OCI-LY1 (cell line): ENCODE data around the gene TRIM14.

Experiments
- H2AFZ ChIP-seq: fragments of 200-600 bp; sonication (generic), shearing (Covaris generic); 2 replicates; pipeline ENCODE4 v1.6.0; 2014; ENCODE audit warnings: antibody characterized with exemption, mild to moderate bottlenecking, low read length
- H3F3A ChIP-seq: fragments of 200-600 bp; sonication (generic), shearing (Covaris generic); 2 replicates; pipeline ENCODE4 v1.6.0; 2014; ENCODE audit warnings: mild to moderate bottlenecking, antibody characterized with exemption, low read length, moderate library complexity; ENCODE audit not compliant: insufficient read depth
- H3K27ac ChIP-seq: fragments of 200-600 bp; sonication (generic); 2 replicates; pipeline ENCODE4 v1.5.1; 2014; ENCODE audit warnings: low read length, mixed run types, mild to moderate bottlenecking, low read depth; ENCODE audit not compliant: poor library complexity, severe bottlenecking
- H3K27me3 ChIP-seq: fragments of 200-600 bp; sonication (generic); 2 replicates; pipeline ENCODE4 v1.6.0; 2014; ENCODE audit warnings: antibody characterized with exemption, mild to moderate bottlenecking, low read length, moderate library complexity; ENCODE audit not compliant: insufficient read depth
- H3K36me3 ChIP-seq: fragments of 200-600 bp; sonication (generic); 2 replicates; pipeline ENCODE4 v1.6.1; 2014; ENCODE audit warnings: mild to moderate bottlenecking, antibody characterized with exemption, low read length, moderate library complexity, mixed read lengths; ENCODE audit not compliant: insufficient read depth
- H3K4me1 ChIP-seq: fragments of 200-600 bp; sonication (generic); 2 replicates; pipeline ENCODE4 v1.5.1; 2014; ENCODE audit warnings: mild to moderate bottlenecking, low read length, moderate library complexity; ENCODE audit not compliant: insufficient read depth, severe bottlenecking
- H3K4me2 ChIP-seq: fragments of 200-600 bp; sonication (generic), shearing (Covaris generic); 2 replicates; pipeline ENCODE4 v1.6.1; 2014; ENCODE audit warnings: low read length
- H3K4me3 ChIP-seq: fragments of 200-600 bp; sonication (generic); 2 replicates; pipeline ENCODE4 v1.5.1; 2014; ENCODE audit warnings: low read length, low read depth, mild to moderate bottlenecking, mixed read lengths; ENCODE audit not compliant: poor library complexity, severe bottlenecking
- H3K79me2 ChIP-seq: fragments of 200-600 bp; shearing (Covaris generic); 2 replicates; pipeline ENCODE4 v1.6.1; 2016; ENCODE audit warnings: mixed run types, low read length, mixed read lengths; ENCODE audit not compliant: insufficient read depth
- H3K9ac ChIP-seq: fragments of 200-600 bp; sonication (generic), shearing (Covaris generic); 2 replicates; pipeline ENCODE4 v1.6.1; 2014; ENCODE audit warnings: mild to moderate bottlenecking, low read length, mixed read lengths
- H3K9me2 ChIP-seq: fragments of 200-600 bp; sonication (generic), shearing (Covaris generic); 2 replicates; pipeline ENCODE4 v1.6.1; 2014; ENCODE audit warnings: low read depth, mild to moderate bottlenecking, low read length, mixed read lengths
- H3K9me3 ChIP-seq: fragments of 200-600 bp; shearing (Covaris generic); 2 replicates; pipeline ENCODE4 v1.6.1; 2014; ENCODE audit warnings: low read length, mixed read lengths
- H4K20me1 ChIP-seq: fragments of 200-600 bp; sonication (generic), shearing (Covaris generic); 2 replicates; pipeline ENCODE4 v1.6.0; 2016; ENCODE audit warnings: mild to moderate bottlenecking, low read length; ENCODE audit not compliant: insufficient read depth
- EZH2 ChIP-seq: fragments of 200-600 bp; sonication (generic), shearing (Covaris generic); IDR thresholded peaks from 2 replicates; pipeline ENCODE4 v1.8.0; 2017; ENCODE audit warnings: borderline replicate concordance, mixed run types, mild to moderate bottlenecking, antibody characterized with exemption, low read length, moderate library complexity, mixed read lengths
- TF ChIP-seq, protein P1 (sequence below): fragments of 200-600 bp; sonication (generic), shearing (Covaris generic); IDR thresholded peaks from 2 replicates; pipeline ENCODE4 v1.5.1; 2017; ENCODE audit warnings: mild to moderate bottlenecking, antibody characterized with exemption, low read length, moderate library complexity, mixed read lengths

TRIM14 gene

DNA sequence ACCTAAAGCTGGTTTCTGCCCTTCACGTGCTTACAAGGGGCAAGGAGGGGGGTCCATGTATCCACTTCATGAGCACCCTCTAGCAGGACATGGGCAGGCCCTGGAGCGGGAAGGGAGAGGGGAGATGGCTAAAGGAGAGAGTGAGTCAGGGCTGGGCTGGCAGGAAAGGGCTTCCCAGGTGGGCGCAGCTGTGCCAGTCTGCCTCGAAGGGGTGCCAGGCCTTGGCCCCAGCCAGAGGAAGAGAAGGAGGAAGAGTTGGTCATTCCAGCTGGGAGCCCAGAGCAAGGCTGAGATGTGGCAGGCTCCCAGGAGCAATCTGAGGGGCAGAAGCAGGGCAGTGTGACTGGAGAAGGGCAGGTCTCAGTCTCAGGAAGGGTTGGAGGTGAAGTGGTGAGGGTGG is 24.7 kb downstream of the TRIM14 start:
- no peak overlapping the region for H3K27ac ChIP-seq
- H3K9ac ChIP-seq = no peak overlapping the region
- no peaks in the 10 kb centered on the region for H3K79me2 ChIP-seq
- H3K36me3 ChIP-seq = no peaks in the 10 kb centered on the region
- no peaks in the 10 kb centered on the region for H3K9me2 ChIP-seq
- H3K27me3 ChIP-seq = no peaks in the 10 kb centered on the region
- H3K9me3 ChIP-seq = no peaks in the 10 kb centered on the region
- peaks cover 6% of the 10 kb centered on the region; the same call in 1 of the 2 replicates for H3F3A ChIP-seq
- peaks cover 22% of the 10 kb centered on the region for H3K4me1 ChIP-seq
- H4K20me1 ChIP-seq = no peaks in the 10 kb centered on the region
- no peak overlapping the region for H2AFZ ChIP-seq
- TF ChIP-seq, protein P1, sequence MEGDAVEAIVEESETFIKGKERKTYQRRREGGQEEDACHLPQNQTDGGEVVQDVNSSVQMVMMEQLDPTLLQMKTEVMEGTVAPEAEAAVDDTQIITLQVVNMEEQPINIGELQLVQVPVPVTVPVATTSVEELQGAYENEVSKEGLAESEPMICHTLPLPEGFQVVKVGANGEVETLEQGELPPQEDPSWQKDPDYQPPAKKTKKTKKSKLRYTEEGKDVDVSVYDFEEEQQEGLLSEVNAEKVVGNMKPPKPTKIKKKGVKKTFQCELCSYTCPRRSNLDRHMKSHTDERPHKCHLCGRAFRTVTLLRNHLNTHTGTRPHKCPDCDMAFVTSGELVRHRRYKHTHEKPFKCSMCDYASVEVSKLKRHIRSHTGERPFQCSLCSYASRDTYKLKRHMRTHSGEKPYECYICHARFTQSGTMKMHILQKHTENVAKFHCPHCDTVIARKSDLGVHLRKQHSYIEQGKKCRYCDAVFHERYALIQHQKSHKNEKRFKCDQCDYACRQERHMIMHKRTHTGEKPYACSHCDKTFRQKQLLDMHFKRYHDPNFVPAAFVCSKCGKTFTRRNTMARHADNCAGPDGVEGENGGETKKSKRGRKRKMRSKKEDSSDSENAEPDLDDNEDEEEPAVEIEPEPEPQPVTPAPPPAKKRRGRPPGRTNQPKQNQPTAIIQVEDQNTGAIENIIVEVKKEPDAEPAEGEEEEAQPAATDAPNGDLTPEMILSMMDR = no peak
- no peak for TF ChIP-seq EZH2
- H3K4me2 ChIP-seq = no peak overlapping the region
- no peak overlapping the region for H3K4me3 ChIP-seq

DNA sequence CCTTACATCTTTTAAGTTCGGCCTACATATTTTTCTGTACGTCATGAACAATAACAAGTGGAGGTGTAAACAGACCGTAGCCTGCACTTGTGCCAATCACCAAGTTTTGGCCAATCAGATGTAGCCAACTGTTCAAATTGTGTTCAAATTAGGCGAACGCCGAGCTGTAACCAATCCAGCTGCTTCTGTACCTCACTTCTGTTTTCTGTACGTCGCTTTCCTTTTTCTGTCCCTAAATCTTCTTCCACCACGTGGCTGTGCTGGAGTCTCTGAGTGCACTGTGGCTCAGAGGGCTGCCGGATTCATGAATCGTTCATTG is 26.4 kb downstream of the TRIM14 start:
- Histone ChIP-seq H3K4me2 (no peak overlapping the region), H3K9me3 (no peaks in the 10 kb centered on the region), H3K9me2 (no peaks in the 10 kb centered on the region), H3K27ac (no peak overlapping the region), H3F3A (peaks cover 6% of the 10 kb centered on the region; the same call in 1 of the 2 replicates), H3K36me3 (no peaks in the 10 kb centered on the region), H3K4me1 (peaks cover 12% of the 10 kb centered on the region), H3K9ac (no peak overlapping the region), H3K4me3 (no peak overlapping the region), H3K79me2 (no peaks in the 10 kb centered on the region), H4K20me1 (no peaks in the 10 kb centered on the region), H2AFZ (no peak overlapping the region), H3K27me3 (no peaks in the 10 kb centered on the region)
- TF ChIP-seq EZH2 = no peak
- TF ChIP-seq, protein P1 = no peak

DNA sequence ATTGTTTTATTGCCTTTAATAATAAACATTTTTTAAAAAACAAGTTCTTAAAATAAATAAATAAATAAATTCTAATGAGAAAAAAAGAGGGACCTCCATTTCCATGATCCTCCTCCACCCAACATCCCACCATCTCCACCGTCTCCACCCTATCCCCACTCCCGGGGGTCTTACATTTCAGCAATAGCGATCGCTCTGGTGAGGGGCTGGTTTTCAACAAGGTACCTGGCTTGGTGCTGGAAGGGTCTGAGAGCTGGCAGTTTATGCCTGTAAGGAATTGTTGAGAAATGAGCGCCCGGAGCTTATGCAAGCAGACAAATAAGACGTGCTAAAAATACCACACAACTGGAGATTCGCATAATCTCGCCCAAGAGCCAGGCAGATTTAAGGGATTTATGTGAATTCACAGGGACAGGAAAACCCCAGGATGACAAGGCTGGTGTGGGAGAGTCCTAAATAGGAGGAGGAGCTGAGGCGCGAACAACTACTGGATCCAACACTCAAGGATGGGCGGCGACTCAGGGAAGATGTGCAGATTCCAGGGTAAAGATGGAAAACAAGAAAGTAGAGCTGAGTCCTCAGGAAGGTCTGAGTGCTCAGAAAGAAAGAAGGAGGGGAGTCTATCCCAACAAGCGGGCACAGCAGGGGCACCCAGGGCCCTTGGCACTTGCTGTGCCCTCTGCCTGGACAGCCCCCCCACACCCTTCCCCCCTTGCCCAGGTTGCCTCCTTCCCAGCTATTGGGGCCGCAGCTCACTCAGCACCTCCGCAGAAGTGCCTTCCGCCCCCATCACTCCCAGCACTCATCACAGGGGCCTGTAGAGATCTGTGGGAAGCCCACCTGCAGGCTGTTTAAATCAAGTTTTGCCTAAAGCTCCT is 27.0 kb downstream of the TRIM14 start:
- H4K20me1 ChIP-seq = no peaks in the 10 kb centered on the region
- no peak overlapping the region for H3K4me3 ChIP-seq
- no peak overlapping the region for H2AFZ ChIP-seq

More for the DNA sequence above, 27.0 kb downstream of the TRIM14 start:
- H3F3A ChIP-seq = peaks cover 6% of the 10 kb centered on the region; the same call in 1 of the 2 replicates
- no peaks in the 10 kb centered on the region for H3K27me3 ChIP-seq
- no peak overlapping the region for H3K9ac ChIP-seq
- no peaks in the 10 kb centered on the region for H3K36me3 ChIP-seq
- no peak overlapping the region for H3K27ac ChIP-seq
- H3K9me3 ChIP-seq = no peaks in the 10 kb centered on the region
- no peak for TF ChIP-seq EZH2
- TF ChIP-seq, protein P1 = no peak
- no peaks in the 10 kb centered on the region for H3K9me2 ChIP-seq
- no peaks in the 10 kb centered on the region for H3K79me2 ChIP-seq
- no peak overlapping the region for H3K4me2 ChIP-seq
- H3K4me1 ChIP-seq = peaks cover 14% of the 10 kb centered on the region
